HL-60 (cell line): ENCODE data around the gene MLF2.

Source experiments
- DNase-seq, 2 experiments: peaks; one replicate each; pipeline ENCODE4 v3.0.0-alpha.2; 2010 to 2020; ENCODE audit warnings: low read depth in 1 of 2, low spot score in 1 of 2
- H3K27ac ChIP-seq: fragments of 250-450 bp; sonication (Bioruptor Pico); replicated peaks from 2 replicates; pipeline ENCODE4 v1.5.1; 2020; ENCODE audit warnings: mild to moderate bottlenecking, moderate library complexity
- H3K27me3 ChIP-seq: fragments of 250-450 bp; sonication (Bioruptor Pico); 2 replicates; pipeline ENCODE4 v1.5.1; 2021; ENCODE audit warnings: mild to moderate bottlenecking, moderate library complexity; ENCODE audit not compliant: insufficient read depth, poor library complexity, severe bottlenecking
- H3K4me3 ChIP-seq: replicated peaks from 2 replicates; pipeline ENCODE4 v1.5.1; 2011; ENCODE audit warnings: mild to moderate bottlenecking, control low read depth, low read length; ENCODE audit not compliant: insufficient read depth
- GABPA ChIP-seq: IDR thresholded peaks from 2 replicates; pipeline ENCODE4 v1.6.1; 2012; ENCODE audit warnings: low read depth
- POLR2AphosphoS5 ChIP-seq: IDR thresholded peaks from 2 replicates; pipeline ENCODE4 v1.6.1; 2012; ENCODE audit warnings: low read depth
- SPI1 ChIP-seq: IDR thresholded peaks from 2 replicates; pipeline ENCODE4 v1.6.1; 2012; ENCODE audit warnings: low read depth, mild to moderate bottlenecking, borderline replicate concordance
- TF ChIP-seq, protein P1 (sequence below): IDR thresholded peaks from one replicate; pipeline ENCODE4 v1.5.1; 2011; ENCODE audit warnings: low read length, control low read depth, inconsistent platforms; ENCODE audit not compliant: insufficient read depth
- TF ChIP-seq, protein P2 (sequence below): IDR thresholded peaks from 2 replicates; pipeline ENCODE4 v1.6.1; 2012; ENCODE audit warnings: low read depth; ENCODE audit not compliant: insufficient replicate concordance

MLF2 gene

GRCh38 chr12:6786416-6787094 lies 33.6 kb upstream of the MLF2 start:
- Histone ChIP-seq H3K4me3 (no peak overlapping the region), H3K27me3 (no peaks in the 10 kb centered on the region), H3K27ac (no peak overlapping the region)
- DNase-seq, result no peak
- peak; percentile 27; the same call in 1 of the 2 replicates for TF ChIP-seq SPI1
- TF ChIP-seq, protein P1, sequence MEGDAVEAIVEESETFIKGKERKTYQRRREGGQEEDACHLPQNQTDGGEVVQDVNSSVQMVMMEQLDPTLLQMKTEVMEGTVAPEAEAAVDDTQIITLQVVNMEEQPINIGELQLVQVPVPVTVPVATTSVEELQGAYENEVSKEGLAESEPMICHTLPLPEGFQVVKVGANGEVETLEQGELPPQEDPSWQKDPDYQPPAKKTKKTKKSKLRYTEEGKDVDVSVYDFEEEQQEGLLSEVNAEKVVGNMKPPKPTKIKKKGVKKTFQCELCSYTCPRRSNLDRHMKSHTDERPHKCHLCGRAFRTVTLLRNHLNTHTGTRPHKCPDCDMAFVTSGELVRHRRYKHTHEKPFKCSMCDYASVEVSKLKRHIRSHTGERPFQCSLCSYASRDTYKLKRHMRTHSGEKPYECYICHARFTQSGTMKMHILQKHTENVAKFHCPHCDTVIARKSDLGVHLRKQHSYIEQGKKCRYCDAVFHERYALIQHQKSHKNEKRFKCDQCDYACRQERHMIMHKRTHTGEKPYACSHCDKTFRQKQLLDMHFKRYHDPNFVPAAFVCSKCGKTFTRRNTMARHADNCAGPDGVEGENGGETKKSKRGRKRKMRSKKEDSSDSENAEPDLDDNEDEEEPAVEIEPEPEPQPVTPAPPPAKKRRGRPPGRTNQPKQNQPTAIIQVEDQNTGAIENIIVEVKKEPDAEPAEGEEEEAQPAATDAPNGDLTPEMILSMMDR, result no peak

- DNase-seq, result no peak
- Histone ChIP-seq H3K4me3 (no peak overlapping the region), H3K27ac (peak overlapping the region; percentile 26), H3K27me3 (no peaks in the 10 kb centered on the region)
- TF ChIP-seq, protein P2, sequence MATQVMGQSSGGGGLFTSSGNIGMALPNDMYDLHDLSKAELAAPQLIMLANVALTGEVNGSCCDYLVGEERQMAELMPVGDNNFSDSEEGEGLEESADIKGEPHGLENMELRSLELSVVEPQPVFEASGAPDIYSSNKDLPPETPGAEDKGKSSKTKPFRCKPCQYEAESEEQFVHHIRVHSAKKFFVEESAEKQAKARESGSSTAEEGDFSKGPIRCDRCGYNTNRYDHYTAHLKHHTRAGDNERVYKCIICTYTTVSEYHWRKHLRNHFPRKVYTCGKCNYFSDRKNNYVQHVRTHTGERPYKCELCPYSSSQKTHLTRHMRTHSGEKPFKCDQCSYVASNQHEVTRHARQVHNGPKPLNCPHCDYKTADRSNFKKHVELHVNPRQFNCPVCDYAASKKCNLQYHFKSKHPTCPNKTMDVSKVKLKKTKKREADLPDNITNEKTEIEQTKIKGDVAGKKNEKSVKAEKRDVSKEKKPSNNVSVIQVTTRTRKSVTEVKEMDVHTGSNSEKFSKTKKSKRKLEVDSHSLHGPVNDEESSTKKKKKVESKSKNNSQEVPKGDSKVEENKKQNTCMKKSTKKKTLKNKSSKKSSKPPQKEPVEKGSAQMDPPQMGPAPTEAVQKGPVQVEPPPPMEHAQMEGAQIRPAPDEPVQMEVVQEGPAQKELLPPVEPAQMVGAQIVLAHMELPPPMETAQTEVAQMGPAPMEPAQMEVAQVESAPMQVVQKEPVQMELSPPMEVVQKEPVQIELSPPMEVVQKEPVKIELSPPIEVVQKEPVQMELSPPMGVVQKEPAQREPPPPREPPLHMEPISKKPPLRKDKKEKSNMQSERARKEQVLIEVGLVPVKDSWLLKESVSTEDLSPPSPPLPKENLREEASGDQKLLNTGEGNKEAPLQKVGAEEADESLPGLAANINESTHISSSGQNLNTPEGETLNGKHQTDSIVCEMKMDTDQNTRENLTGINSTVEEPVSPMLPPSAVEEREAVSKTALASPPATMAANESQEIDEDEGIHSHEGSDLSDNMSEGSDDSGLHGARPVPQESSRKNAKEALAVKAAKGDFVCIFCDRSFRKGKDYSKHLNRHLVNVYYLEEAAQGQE, result no peak
- TF ChIP-seq POLR2AphosphoS5 (no peak), SPI1 (peak; percentile 14; the same call in 1 of the 2 replicates)
These were observed 31.8 kb upstream of the MLF2 start for GRCh38 chr12:6784761-6785160.

GRCh38 chr12:6784296-6784695 lies 31.4 kb upstream of the MLF2 start:
- no peak for TF ChIP-seq GABPA
- TF ChIP-seq POLR2AphosphoS5, result no peak
- TF ChIP-seq, protein P1, result no peak
- no peak for TF ChIP-seq SPI1
- TF ChIP-seq, protein P2, result no peak
- no peak for DNase-seq
- H3K27me3 ChIP-seq, result no peaks in the 10 kb centered on the region
- no peak overlapping the region for H3K4me3 ChIP-seq
- H3K27ac ChIP-seq, result peak overlapping the region; percentile 26

GRCh38 chr12:6783828-6784227 lies 30.9 kb upstream of the MLF2 start:
- no peaks in the 10 kb centered on the region for H3K27me3 ChIP-seq
- DNase-seq, result no peak
- no peak for TF ChIP-seq SPI1
- no peak for TF ChIP-seq POLR2AphosphoS5
- no peak for TF ChIP-seq GABPA
- TF ChIP-seq, protein P1, result no peak
- TF ChIP-seq, protein P2, result no peak
- H3K27ac ChIP-seq, result no peak overlapping the region
- no peak overlapping the region for H3K4me3 ChIP-seq
